8988T (cell line): Measurements from ENCODE around the gene RAI1.

Experiments
- DNase-seq: peaks from one replicate; pipeline ENCODE4 v3.0.0; 2011

Gene RAI1

DNA sequence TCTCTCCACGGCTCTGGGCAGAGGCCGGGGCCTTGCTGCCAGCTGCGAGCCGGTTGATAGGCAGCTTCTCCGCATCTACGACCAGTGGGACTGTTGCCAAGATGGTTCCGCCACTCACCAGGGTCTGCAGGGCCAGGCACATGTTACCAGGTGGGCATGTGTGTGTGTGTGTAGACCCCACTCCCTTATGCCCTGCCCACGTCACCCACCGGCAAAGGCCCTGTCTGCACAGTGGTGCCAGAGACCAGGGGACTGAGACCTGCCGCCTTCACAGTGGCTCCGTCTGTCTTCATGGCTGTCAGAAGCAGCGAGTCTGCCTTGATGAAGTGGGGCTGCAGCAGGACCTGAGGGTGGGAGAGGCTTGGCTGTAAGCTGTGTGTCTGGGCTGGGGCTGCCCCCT, 137.9 kb downstream of the RAI1 start:
- DNase-seq: no peak

GRCh38 chr17:17819561-17819995, 138.3 kb downstream of the RAI1 start:
- peak; percentile 78 for DNase-seq

DNA sequence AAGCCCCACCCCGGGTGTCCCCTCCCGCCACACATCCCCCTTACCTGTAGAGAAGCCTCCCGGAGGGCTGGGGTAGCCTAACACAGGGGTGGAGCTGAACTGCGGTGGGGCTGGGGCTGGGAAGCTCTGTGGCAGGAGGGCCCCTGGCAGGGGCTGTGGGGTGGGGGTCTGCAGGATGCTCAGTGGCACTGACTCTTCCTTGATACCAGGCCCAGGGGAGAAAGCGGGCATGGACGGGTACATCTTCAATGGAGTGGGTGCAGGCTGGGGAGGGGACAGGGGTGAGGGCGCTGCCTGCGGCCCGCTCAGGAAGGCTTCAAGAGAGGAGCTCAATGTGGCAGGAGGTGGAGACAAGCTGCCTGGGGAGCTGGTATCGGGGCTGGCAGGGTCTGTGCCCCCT, 138.8 kb downstream of the RAI1 start:
- no peak for DNase-seq

- DNase-seq: no peak
These were observed 139.4 kb downstream of the RAI1 start for GRCh38 chr17:17820463-17821158.

GRCh38 chr17:17822189-17822588, 140.9 kb downstream of the RAI1 start:
- DNase-seq: no peak

GRCh38 chr17:17822616-17823015, 141.4 kb downstream of the RAI1 start:
- no peak for DNase-seq

DNA sequence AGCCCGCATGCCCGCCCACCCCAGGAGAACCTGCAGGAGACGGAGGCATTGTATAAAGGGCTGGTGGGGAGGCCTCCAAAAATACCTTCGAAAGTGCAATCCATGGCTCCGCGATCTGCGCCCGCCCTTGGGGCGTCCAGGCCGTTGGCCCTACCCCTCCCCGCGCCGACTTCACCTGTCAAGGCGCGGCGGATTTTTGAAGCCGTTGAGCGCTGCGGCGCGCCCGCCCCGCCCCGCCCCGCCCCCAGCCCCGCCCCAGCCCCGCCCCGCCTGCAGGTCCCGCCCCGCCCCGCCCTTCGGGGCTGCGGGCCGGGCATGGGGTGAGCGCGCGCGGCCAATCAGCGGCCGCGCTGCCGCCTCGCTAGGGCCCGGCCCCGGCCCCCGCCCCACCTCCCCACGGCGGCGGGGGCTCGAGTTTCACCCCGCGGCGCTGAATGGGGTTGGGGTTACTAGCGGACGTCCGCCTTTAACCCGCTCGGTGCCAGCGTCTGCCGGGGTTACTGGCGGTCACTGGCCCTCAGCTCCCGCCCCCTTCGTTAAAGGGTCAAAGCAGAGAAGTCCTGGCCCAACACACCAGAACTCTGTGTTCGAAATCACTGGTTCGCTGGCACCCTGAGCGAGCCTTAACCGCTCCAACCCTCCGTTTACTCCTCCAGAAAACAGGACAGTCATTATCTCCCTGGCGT, 142.3 kb downstream of the RAI1 start:
- DNase-seq: peak; percentile 100

DNA sequence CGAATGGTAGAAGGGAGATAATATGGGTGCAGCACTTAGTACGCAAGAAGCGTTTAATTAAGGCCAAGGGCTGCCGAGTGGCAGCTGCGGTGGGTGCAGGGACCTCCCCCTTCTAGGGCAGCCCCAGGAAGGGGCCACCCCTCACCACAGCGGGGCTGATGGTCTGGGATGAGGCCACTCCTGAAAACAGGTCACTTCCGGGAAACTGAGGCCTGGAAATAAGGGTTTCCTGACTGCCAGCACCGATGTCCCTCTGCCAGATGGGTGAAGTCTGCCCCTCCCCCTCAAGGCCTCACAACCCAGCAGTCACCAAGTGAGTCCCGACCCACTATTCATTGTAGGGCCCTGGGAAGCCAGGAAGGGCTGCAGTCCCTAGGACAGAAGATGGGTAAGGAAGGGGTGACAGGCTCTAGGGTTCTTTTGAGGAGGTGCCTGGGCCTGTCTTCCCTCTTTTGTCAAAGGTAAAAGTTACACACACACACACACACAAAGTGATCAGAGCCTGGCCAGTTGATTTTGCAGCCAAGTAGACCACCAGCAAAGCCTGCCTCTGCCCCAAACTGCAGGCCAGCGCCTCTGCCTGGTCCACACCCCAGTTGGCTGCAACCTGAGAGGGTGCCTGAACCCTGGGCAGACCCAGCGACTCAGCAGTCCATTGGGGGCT, 143.0 kb downstream of the RAI1 start:
- DNase-seq: peak; percentile 46

DNA sequence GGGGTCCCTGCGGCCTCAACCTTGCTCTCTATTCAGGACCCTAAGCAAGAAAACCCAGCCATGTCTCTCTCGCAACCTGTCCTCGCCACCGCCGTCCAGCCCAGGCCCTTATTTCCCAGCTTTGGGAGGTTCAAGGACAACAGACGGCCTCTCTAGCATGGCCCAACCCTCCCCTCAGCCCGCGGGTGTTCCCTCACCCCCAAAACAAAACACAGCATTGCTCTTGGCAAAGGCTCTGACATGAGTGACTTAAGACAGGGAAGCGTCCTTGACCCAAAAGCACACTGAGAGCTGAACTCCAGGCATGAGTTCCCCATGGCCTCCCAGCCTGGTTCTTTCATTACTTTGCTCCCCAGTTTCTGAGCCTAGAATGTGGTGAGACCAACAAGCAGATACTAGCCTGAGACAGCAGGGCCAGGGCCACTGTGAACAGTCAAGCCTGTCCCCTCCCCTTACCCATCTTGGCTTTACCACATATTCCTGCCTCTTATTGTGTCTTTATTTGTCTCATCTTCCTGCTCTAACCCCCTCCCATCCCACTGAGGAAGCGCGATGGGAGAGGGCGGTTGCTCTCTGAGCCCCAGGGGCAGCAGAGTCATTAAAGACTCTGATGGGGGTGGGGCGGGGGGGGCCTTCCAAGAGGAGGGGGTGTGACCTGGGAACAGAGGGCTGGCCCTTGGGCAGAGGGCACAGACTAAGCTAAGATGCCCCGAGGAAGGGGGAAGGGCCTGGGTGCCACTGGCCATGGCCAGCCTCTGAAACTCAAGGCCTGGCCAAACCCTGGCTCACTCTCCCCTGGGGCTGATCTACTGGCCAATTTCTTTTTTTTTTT, 143.7 kb downstream of the RAI1 start:
- peak; percentile 28 for DNase-seq

GRCh38 chr17:17826342-17826713, 145.1 kb downstream of the RAI1 start:
- DNase-seq: no peak

DNA sequence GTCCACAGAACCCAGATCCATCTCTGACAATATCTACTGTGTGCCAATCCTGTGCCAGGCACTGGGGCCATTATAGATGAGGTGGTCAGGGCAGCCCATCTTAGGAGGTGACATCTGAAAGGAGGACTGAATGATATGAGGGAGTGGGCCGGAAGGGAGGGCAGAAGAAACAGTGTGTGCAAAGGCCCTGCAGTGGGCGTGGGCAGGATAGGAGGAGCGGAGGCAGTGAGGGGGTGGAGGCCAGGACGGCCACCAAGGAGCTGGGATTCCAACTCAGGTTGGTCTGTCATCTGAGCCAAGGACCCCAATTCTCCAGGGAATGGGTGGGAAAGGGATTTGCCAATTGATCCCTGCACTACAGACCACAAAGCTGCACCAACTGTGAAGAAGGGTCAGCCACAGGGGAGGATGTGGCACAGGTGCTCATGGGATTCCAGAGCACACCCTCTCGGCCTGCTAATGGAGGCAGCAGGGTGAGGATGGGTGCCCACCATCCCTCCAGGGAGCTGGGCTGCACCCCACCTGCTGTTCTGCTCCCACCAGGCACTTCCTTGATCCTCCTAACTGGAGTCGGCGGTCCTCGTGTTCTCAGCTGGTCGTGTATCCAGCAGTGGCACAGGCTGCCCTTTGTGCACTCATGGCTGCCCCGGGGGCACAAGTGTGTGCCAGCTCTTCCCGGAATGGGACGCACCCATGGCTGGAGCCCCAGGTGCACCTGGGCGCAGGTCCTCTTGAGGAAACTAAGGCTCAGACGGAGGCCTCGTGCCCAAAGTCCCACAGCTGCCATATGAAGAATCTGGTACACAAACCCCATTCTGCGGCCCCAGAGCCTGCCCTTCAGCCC, 145.9 kb downstream of the RAI1 start:
- no peak for DNase-seq

GRCh38 chr17:17827826-17828621, 146.8 kb downstream of the RAI1 start:
- DNase-seq: no peak

- DNase-seq: no peak
These were observed 149.0 kb downstream of the RAI1 start for GRCh38 chr17:17830269-17830567.

DNA sequence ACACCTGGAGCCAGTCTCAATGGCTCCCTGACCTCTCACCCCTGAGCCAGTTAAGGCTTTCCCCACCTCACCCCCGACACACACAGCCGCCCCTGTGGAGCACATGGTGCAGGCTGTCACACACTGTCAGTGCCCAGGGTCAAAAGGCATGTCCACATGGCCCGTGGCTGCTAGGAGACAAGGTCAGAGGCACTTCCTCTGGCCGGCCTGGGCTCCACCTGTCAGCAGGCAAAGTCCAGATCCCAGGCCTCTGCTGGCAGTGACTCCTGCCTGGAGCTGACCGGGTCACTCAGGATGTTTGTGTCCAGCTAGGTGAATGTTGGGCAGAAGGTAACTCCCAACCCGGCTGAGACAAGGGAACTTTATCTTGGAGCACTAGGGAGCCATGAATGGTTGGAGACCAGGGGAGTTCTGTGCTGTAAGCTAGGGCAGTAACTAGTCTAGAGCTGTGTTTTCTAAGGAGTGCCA, 149.5 kb downstream of the RAI1 start:
- DNase-seq: no peak

DNA sequence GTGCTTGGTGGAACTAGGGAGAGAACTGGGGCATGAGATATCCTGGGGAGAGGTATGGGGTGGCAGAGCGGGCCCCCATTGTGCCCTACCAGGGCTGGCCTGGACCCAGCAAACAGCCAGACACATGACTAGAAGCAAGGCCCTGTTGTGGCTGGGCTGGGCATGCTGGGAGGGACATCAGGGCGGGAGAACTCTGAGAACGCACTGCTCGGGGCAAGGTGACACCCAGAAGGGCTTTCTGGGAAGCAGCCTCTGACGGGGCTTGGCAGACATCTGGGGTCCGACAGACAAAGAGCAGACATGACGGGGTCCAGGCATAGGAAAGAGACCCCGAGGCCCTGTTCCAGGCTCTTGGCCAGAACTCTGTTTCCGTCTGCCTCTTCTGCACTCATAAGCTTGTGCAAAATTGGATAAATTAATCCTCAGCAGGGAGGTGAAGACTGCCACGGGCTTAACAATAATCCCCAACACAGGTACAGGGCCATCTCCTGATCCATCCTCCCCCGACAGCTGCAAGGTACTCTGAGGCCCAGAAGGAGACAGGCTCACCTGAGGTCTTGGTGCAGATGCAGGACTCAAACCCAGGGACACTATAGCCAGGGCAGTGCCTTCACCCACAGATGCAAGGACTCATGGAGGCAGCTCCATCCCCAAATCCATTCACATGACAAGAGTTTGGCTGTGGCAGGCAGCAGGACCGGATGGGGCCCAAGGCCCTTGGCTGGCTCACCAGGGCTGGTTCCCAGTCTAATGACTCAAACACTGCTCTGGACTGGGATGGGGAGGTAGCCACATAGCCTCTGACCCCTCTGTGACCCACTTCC, 150.2 kb downstream of the RAI1 start:
- no peak for DNase-seq

GRCh38 chr17:17832032-17832363, 150.7 kb downstream of the RAI1 start:
- DNase-seq: no peak

DNA sequence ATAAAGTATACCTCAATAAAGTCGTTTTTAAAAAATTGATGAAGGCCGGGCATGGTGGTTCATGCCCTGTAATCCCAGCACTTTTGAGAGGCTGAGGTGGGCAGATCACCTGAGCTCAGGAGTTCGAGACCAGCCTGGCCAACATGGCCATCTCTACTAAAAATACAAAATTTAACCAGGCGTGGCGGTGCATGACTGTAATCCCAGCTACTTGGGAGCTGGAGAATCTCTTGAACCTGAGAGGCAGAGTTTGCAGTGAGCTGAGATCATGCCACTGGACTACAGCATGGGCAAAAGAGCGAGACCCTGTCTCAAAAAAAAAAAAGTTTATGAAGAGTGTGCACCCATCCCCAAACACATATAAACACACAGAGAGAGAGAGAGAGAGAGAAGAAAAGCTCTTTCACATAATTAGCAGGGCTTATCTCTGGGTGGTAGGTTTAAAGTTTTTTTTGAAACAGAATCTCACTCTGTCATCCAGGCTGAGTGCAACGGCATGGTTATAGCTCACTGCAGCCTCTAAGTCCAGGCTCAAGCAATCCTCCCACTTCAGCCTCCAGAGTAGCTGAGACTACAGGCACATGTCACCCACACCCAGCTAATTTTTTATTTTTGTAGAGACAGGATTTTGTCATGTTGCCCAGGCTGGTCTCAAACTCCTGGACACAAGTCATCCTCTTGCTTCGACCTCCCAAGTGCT, 152.6 kb downstream of the RAI1 start:
- no peak for DNase-seq

DNA sequence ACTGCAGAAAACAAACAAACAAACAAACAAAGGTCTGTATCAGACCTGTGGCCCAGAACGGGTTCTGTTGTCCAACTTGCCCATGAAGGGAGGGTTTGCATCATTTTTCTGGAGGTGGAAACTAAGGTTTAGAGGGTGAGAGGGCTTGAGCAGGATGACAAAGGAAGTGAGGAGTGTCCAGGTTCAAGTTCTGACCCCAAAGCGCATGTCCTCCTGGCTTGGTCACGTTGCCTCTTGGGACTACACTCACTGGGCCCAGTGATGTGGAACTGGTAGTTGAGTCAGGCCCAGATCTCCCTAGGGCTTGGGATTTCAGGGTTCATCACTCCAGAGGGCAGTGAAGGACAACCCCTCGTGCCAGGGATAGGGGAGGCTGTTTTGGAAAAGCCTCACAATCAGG, 153.7 kb downstream of the RAI1 start:
- DNase-seq: no peak

- no peak for DNase-seq
These were observed 154.4 kb downstream of the RAI1 start for GRCh38 chr17:17835415-17836249.
